Activated T-helper 17 cell treated with anti-CD3 and anti-CD28 coated beads, Interleukin-2, amount 50 U/mL, for 72 hours (primary cell): ENCODE results near the gene GJB6. TPM values are rescaled to one million over a fixed set of nuclear protein-coding genes. Genes with fewer than 3 reads are reported as not detected.

Source experiments
- ATAC-seq: fragments of 150-1000 bp; cut with Tn5 transposase; replicated peaks from 2 replicates; pipeline ENCODE4 v1.10.0; 2021; ENCODE audit warnings: mild to moderate bottlenecking, moderate library complexity
- H3K27ac Mint-ChIP-seq: one replicate; pipeline ENCODE4 v1.8.0; 2022; ENCODE audit warnings: mixed read lengths
- H3K27me3 Mint-ChIP-seq: one replicate; pipeline ENCODE4 v1.8.0; 2022; ENCODE audit warnings: mixed read lengths
- H3K36me3 Mint-ChIP-seq: one replicate; pipeline ENCODE4 v1.8.0; 2022; ENCODE audit warnings: low read depth, mild to moderate bottlenecking, mixed read lengths
- H3K4me1 Mint-ChIP-seq: one replicate; pipeline ENCODE4 v1.8.0; 2022; ENCODE audit warnings: mixed read lengths
- H3K4me3 Mint-ChIP-seq: one replicate; pipeline ENCODE4 v1.8.0; 2022; ENCODE audit warnings: mild to moderate bottlenecking, mixed read lengths
- H3K9me3 Mint-ChIP-seq: one replicate; pipeline ENCODE4 v1.8.0; 2022; ENCODE audit warnings: mixed read lengths
- total RNA-seq, 2 donors: library from RNA; stranded (reverse); gene quantifications; one replicate each; pipeline ENCODE4 v1.2.3, GENCODE V29; 2022

Gene GJB6
- total RNA-seq, 2 donors from 2014 or later, result 16.8 to 53.3 TPM

- no peak for ATAC-seq
- Mint-ChIP-seq H3K4me3 (no peak overlapping the region), H3K4me1 (no peaks in the 10 kb centered on the region), H3K9me3 (no peaks in the 10 kb centered on the region), H3K27me3 (peaks cover 10% of the 10 kb centered on the region), H3K27ac (no peak overlapping the region), H3K36me3 (no peaks in the 10 kb centered on the region)
Measured at GRCh38 chr13:20185366-20186056, 46.6 kb downstream of the GJB6 start.

- Mint-ChIP-seq H3K4me1 (peaks cover 4% of the 10 kb centered on the region), H3K27ac (no peak overlapping the region), H3K9me3 (no peaks in the 10 kb centered on the region), H3K36me3 (no peaks in the 10 kb centered on the region), H3K27me3 (peaks cover 35% of the 10 kb centered on the region), H3K4me3 (no peak overlapping the region)
- ATAC-seq, result peak; percentile 88
Measured at GRCh38 chr13:20182231-20182846, 49.8 kb downstream of the GJB6 start.

- Mint-ChIP-seq H3K27ac (no peak overlapping the region), H3K4me1 (peaks cover 4% of the 10 kb centered on the region), H3K4me3 (no peak overlapping the region), H3K27me3 (peaks cover 43% of the 10 kb centered on the region), H3K36me3 (no peaks in the 10 kb centered on the region), H3K9me3 (no peaks in the 10 kb centered on the region)
- ATAC-seq, result no peak
Measured at GRCh38 chr13:20181188-20181587, 50.9 kb downstream of the GJB6 start.

GRCh38 chr13:20178156-20178555, 54.0 kb downstream of the GJB6 start:
- H3K27me3 Mint-ChIP-seq, result peaks cover 54% of the 10 kb centered on the region
- H3K9me3 Mint-ChIP-seq, result no peaks in the 10 kb centered on the region
- H3K4me3 Mint-ChIP-seq, result no peak overlapping the region
- H3K36me3 Mint-ChIP-seq, result no peaks in the 10 kb centered on the region
- peaks cover 23% of the 10 kb centered on the region for H3K4me1 Mint-ChIP-seq
- no peak overlapping the region for H3K27ac Mint-ChIP-seq
- ATAC-seq, result no peak

GRCh38 chr13:20177049-20177831, 54.9 kb downstream of the GJB6 start:
- Mint-ChIP-seq H3K27me3 (peaks cover 59% of the 10 kb centered on the region), H3K36me3 (no peaks in the 10 kb centered on the region), H3K27ac (no peak overlapping the region), H3K4me1 (peaks cover 25% of the 10 kb centered on the region), H3K4me3 (no peak overlapping the region), H3K9me3 (no peaks in the 10 kb centered on the region)
- no peak for ATAC-seq

GRCh38 chr13:20175907-20176652, 56.0 kb downstream of the GJB6 start:
- no peaks in the 10 kb centered on the region for H3K36me3 Mint-ChIP-seq
- no peak overlapping the region for H3K27ac Mint-ChIP-seq
- H3K9me3 Mint-ChIP-seq, result no peaks in the 10 kb centered on the region
- no peak for ATAC-seq
- peaks cover 64% of the 10 kb centered on the region for H3K27me3 Mint-ChIP-seq
- H3K4me1 Mint-ChIP-seq, result peaks cover 25% of the 10 kb centered on the region
- no peak overlapping the region for H3K4me3 Mint-ChIP-seq

- ATAC-seq, result no peak
- Mint-ChIP-seq H3K27me3 (peaks cover 62% of the 10 kb centered on the region), H3K4me3 (peak overlapping the region; percentile 58), H3K27ac (no peak overlapping the region), H3K4me1 (peaks cover 25% of the 10 kb centered on the region), H3K9me3 (no peaks in the 10 kb centered on the region), H3K36me3 (no peaks in the 10 kb centered on the region)
Measured at GRCh38 chr13:20175406-20175794, 56.7 kb downstream of the GJB6 start.

- peaks cover 25% of the 10 kb centered on the region for H3K4me1 Mint-ChIP-seq
- no peak overlapping the region for H3K27ac Mint-ChIP-seq
- H3K27me3 Mint-ChIP-seq, result peaks cover 64% of the 10 kb centered on the region
- no peaks in the 10 kb centered on the region for H3K36me3 Mint-ChIP-seq
- peak; percentile 94 for ATAC-seq
- H3K9me3 Mint-ChIP-seq, result no peaks in the 10 kb centered on the region
- peak overlapping the region; percentile 58 for H3K4me3 Mint-ChIP-seq
Measured at GRCh38 chr13:20174656-20175405, 57.3 kb downstream of the GJB6 start.

- ATAC-seq, result peak; percentile 34
- H3K4me3 Mint-ChIP-seq, result peak overlapping the region; percentile 58
- H3K9me3 Mint-ChIP-seq, result no peaks in the 10 kb centered on the region
- H3K27ac Mint-ChIP-seq, result peak overlapping the region; percentile 28
- no peaks in the 10 kb centered on the region for H3K36me3 Mint-ChIP-seq
- peaks cover 55% of the 10 kb centered on the region for H3K27me3 Mint-ChIP-seq
- peaks cover 29% of the 10 kb centered on the region for H3K4me1 Mint-ChIP-seq
Measured at GRCh38 chr13:20173116-20173746, 58.9 kb downstream of the GJB6 start.

Other genes starting within 250 kb of the GJB6 start
- gene GJA3, start 71.3 kb downstream of the GJB6 start, total RNA-seq, result under 1 TPM; 0.50 to 0.91 TPM
- gene GJB2, start 39.4 kb downstream of the GJB6 start, total RNA-seq, result 10 to 100 TPM; 42.5 to 84.4 TPM